Hematopoietic multipotent progenitor cell (in vitro differentiated cells): Measurements from ENCODE around the gene SLAMF9. TPM values are rescaled to one million over a fixed set of nuclear protein-coding genes. Genes with fewer than 3 reads are reported as not detected.

Source experiments
- DNase-seq, 3 donors: peaks; one replicate each; pipeline ENCODE4 v3.0.0-alpha.2; 2011 to 2015; ENCODE audit warnings: low read depth in 2 of 3, low spot score in 2 of 3
- total RNA-seq: library from RNA; depleted of rRNA; stranded (reverse); fragments of >200 nt; gene quantifications from one replicate; pipeline ENCODE4 v1.2.3, GENCODE V29; 2012

The SLAMF9 gene
- under 0.01 TPM for total RNA-seq

- DNase-seq = no peak
Measured at GRCh38 chr1:159953536-159954515, at the start of gene SLAMF9. Gene SLAMF9 (minus strand): TSS chr1:159954237. CDS start chr1:159954137, 100 bp downstream.

GRCh38 chr1:160001440-160001839 is 47.4 kb upstream of the SLAMF9 start:
- DNase-seq = no peak

- no peak for DNase-seq
Measured at GRCh38 chr1:159999204-159999603, 45.2 kb upstream of the SLAMF9 start.

GRCh38 chr1:159996653-159997052 is 42.6 kb upstream of the SLAMF9 start:
- no peak for DNase-seq

DNA sequence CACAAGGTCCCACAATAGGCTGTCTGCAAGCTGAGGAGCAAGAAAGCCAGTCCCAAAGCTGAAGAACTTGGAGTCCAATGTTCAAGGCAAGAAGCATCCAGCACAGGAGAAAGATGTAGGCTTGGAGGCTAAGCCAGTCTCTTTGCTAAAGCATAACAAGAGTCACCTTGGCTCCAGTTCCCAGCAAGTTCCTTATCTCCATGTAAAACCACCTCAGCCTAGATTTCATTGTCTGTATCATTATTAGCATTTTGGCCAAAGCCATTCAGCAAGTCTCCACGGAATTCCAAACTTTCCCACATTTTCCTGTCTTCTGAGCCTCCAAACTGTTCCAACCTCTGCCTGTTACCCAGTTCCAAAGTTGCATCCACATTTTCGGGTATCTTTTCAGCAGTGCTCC is 40.9 kb upstream of the SLAMF9 start:
- DNase-seq = no peak

DNA sequence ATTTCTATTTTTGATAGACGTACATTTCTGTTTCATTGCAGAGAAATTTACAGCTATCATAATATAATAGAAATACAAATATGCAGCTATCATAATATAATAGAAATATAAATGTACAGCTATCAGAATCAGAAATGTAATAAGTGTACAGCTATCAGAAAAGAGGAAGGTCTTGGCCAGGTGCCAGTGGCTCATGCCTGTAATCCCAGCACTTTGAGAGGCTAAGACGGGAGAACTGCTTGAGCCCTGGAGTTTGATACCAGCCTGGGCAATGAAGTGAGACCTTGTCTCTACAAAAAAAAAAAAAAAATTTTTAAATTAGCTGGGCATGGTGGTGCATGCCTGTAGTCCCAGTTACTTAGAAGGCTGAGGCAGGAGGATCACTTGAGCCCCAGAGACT is 39.9 kb upstream of the SLAMF9 start:
- no peak for DNase-seq

DNA sequence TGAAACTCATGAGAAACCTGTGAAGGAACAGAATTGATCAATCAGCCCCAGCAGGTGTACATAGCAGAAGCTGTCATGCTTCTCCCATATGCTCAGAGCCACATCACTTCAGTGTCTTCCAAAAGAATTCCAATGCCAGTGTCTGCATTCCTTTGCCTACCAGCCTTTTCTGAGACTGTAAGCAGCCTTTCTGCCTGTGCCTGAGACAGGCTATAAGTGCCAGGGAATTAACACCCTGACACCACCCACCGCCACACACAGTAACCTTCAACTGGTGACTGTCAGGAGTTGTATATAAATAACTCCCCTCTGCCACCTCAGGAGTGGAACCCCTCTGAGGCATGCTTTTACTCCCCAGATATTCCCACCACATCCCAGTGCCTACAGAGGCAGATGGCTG is 38.1 kb upstream of the SLAMF9 start:
- no peak for DNase-seq

GRCh38 chr1:159991513-159991912 is 37.5 kb upstream of the SLAMF9 start:
- peak in 2 of 3 donors; percentile 44 to 61 for DNase-seq

- DNase-seq = no peak
Measured at GRCh38 chr1:159990005-159990404, 36.0 kb upstream of the SLAMF9 start.

- no peak for DNase-seq
Measured at GRCh38 chr1:159989581-159989980, 35.5 kb upstream of the SLAMF9 start.

GRCh38 chr1:159988006-159988405 is 34.0 kb upstream of the SLAMF9 start:
- no peak for DNase-seq

DNA sequence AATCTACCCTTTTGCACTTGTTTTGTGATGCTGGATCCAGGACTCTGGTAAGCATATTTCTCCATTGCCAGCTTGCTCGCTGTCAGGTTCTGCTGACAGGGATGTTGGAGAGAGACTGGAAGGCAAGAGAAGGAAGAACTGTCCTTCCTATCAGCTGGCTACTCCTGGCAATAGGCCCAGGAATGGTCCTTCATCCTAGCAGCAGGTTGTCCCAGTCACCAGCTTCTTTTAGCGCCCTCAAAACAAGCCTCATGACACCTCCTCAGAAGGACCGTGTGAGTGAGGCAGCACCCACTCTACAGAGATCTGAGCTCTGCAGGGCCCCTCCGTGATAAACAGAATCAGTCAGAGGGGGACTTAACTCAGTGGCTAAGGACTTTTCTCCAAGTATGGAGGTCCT is 33.1 kb upstream of the SLAMF9 start:
- DNase-seq = no peak

DNA sequence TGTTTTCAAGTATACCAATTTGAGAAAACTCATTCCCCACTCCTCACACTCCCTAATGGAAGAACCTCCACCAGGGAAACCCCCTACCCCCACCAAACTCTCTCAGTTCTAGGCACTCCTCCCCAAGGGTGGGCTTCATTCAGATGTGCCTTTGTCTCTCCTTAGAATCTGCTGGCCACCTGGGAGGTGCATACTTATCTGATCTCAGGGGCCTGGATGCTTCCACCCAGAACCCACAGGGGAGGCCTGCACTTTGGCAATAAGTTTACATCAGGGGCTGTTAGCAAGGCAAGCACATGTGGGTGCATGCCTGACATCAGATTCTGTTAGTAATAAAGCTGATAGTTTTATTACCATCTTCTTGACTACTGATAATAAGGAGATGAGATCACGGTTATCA is 32.5 kb upstream of the SLAMF9 start:
- DNase-seq = no peak

DNA sequence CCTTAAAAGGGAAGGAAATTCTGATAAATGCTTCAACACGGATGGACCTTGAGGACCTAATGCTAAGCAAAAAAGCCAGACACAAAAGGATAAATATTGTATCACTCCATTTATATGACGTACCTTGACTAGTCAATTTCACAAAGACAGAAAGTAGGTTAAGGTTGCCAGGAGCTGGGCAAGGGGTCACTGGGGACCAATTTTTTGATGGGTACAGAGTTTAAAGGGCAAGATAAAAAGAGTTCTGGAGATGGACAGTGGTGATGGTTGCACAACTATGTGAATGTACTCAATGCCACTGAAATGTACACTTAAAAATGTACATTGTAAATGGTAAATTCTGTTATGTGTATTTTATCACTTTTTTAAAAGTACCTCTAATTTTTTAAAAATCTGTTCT is 32.1 kb upstream of the SLAMF9 start:
- DNase-seq = no peak

DNA sequence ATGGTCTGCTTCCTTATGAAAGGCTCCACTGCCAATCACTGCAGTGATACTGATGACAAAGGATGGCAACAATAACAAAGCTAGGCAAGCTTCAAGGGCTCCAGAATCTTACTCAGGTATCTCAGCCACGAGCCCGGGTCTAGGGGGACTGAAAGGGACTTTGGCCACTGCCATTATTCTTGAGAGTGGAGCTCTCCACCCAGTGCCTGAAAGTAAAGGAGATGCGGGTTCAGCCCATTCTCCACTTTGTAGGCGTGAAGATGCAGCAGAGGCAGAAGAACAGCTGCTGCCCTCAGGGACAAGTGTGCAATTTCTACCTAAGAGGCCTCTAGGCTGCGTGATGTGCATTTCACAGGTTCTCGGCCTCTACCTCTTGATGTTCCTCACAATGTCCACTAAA is 31.4 kb upstream of the SLAMF9 start:
- DNase-seq = no peak

DNA sequence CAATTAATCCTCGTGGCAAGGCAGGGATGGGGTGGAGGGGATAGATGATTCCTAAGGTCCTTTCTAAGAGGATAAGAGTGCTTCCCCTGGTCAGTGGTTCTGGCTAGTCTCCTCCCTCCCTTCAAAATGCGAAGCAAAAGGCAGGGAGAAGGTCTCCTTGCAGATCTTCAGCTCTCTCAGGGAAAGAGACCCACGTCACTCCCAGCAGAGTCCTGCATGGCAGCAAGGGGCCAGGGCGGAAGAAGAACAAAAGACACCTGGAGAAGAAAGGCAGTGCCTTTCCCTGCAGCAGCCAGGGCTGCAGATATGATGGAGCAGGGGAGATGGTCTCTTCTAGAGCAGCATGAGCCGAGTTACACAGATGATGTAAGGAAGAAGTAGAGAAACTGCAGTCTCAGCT is 29.6 kb upstream of the SLAMF9 start:
- no peak for DNase-seq

DNA sequence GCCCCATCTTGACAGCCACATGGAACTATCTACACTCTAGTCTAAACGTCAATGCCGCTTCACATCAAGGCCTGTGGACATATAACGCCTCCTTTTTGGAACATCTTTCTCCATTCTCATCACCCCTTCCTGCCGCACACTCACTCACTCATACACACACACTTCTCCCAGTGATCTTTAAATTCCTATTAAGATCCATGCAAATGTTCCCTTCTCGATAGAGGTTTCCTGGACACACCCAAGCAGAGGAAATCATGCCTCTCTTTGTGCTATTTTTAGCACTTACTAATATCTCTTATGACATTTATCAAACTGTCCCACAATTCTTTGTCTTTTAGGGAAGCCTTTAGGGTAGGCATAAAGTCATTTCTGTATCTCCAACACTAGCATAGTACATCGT is 28.2 kb upstream of the SLAMF9 start:
- no peak for DNase-seq

DNA sequence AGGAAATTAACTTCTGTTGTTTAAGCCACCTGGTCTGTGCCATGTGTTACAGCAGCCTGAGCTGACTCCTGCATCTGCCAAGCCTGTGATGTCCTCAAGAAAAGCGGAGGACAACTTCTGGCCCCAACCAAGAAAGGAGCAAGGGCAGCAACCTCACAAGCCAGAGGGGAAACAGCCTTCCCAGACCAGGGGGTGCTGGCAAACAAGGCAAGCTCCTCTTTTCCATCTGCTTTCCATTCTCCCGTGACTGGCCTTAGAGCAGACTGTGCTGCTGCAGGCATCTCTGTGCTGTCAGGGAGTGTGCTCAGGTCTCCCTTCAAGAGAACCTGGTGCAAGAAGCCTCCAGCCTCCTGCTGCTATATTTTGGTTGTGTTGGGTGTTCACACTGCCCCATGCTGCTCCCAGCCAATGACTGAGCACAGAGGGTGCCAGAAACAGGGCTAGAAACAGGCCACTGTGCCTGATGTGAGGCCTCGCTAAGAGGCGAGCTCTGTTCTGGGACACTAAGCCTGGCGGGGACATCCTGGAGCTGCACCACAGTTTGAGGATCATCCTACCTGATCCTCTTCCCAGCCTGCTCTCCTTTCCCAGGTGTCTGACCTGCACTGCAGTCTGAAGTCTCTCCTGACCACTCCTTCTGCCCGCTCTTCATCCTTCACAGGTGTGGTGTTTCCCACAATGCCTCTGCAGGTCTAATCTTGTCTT is 27.5 kb upstream of the SLAMF9 start:
- DNase-seq = no peak

DNA sequence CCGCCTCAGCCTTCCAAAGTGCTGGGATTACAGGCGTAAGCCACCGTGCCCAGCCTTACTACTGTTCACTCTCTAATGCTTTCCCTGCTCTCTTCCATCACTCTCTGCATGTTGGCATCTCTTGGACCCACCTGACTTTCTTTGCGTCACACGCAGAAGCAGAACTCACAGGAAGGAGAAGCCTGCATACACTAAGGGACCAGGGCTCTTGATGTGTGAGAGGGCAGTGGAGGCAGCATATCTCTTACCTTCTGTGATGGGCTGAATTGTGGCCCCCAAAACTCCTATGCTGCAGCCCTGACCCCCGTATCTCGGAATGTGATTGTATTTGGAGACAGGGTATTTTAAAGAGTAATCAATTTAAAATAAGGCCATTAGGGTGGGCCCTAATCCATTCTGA is 26.7 kb upstream of the SLAMF9 start:
- no peak for DNase-seq

DNA sequence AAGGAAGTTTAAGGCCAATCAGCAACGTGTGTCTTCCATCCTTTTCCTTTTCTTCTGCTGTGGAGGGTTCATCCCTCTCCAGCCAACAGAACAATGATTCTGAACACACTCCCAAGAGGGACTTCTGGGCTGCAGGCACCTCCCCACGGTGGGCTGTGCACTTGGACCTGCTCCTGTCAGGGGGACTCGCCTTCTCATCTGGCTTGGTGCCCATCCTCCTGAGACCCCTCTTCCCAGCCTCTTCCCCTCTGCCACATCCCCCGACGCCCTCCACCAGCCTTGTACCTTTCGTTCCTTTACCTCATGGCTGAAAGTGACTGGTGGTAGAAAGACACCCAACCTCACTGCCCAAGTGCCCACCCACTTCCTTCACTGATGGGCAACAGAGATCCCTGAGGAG is 26.0 kb upstream of the SLAMF9 start:
- DNase-seq = no peak

DNA sequence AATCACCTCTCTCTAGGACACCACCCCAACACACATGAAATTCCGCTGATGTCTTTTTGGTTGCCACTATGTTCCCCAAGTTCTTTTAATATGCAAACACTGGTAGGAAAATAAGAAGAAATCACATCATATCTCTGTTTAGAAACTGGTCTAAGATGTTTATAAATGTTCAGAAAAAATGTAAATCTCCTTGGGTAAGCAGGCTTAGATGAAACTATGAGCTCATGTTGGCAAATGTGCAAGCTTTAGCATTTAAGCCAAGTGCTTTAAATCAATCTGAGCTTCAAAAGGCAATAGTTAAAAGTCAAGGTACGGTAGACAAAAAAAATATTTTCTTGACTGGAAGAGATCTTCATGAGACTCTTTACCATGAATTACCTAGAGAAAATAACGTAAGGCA is 25.2 kb upstream of the SLAMF9 start:
- no peak for DNase-seq

GRCh38 chr1:159978107-159978398 is 24.0 kb upstream of the SLAMF9 start:
- no peak for DNase-seq
